Endothelial cell of umbilical vein (primary cell): ENCODE measurements around the gene KIAA1671. TPM values are rescaled to one million over a fixed set of nuclear protein-coding genes. Genes with fewer than 3 reads are reported as not detected.
"Not testable (repeated sequence)": the region's sequence is repeated elsewhere in the genome, so short reads cannot be mapped to it uniquely, and the experiment has no call there.

Experiments used
- BruUV-seq: library from RNA; stranded (reverse); fragments of 400-500 nt; replicated peaks from 2 replicates; lab custom pipeline; 2021; lab: Mats Ljungman, UMichigan
- CTCF ChIA-PET: fragments of 300-600, 350-600 bp; sonication (Branson Sonifier 250); formaldehyde crosslinking; loops from one replicate; lab custom pipeline; 2021; ENCODE audit warnings: antibody characterized with exemption, inconsistent platforms; lab: Charles Lee
- POLR2A ChIA-PET: fragments of 300-600, 350-600 bp; sonication (Branson Sonifier 250); formaldehyde crosslinking; loops from one replicate; lab custom pipeline; 2021; ENCODE audit warnings: antibody characterized with exemption, inconsistent platforms; lab: Charles Lee
- DNase-seq: peaks from one replicate; pipeline ENCODE4 v3.0.0-alpha.2; 2011; ENCODE audit warnings: low read depth, low spot score
- FAIRE-seq: peaks from 2 replicates; lab custom pipeline; 2011; peaks lifted over from hg19 to GRCh38; lab: Jason Lieb, UNC
- H2AFZ ChIP-seq: 2 replicates; pipeline ENCODE4 v1.6.0; 2012; ENCODE audit warnings: low read depth, low read length, control low read depth, inconsistent platforms
- H3K27ac ChIP-seq: 2 replicates; pipeline ENCODE4 v1.5.1; 2011; ENCODE audit warnings: low read depth, mild to moderate bottlenecking, control low read depth, low read length, moderate library complexity; ENCODE audit not compliant: insufficient read depth
- H3K27me3 ChIP-seq, 2 experiments: 2 replicates each; pipeline versions ENCODE4 v1.6.0 to v1.6.1; 2011; ENCODE audit warnings: low read length in 2 of 2, mixed read lengths in 1 of 2; ENCODE audit not compliant: control insufficient read depth in 2 of 2, insufficient read depth in 2 of 2
- H3K36me3 ChIP-seq, 2 experiments: 2 replicates in 1 of 2; 3 replicates in 1 of 2; pipeline ENCODE4 v1.5.1; 2011; ENCODE audit warnings: low read length in 2 of 2, mild to moderate bottlenecking in 1 of 2, moderate library complexity in 1 of 2; ENCODE audit not compliant: control insufficient read depth in 2 of 2, insufficient read depth in 2 of 2; ENCODE audit errors: extremely low read depth in 1 of 2
- H3K4me1 ChIP-seq: 3 replicates; pipeline ENCODE4 v1.5.1; 2011; ENCODE audit warnings: mild to moderate bottlenecking, low read length; ENCODE audit not compliant: control insufficient read depth, insufficient read depth; ENCODE audit errors: extremely low read depth
- H3K4me2 ChIP-seq: 2 replicates; pipeline ENCODE4 v1.6.1; 2011; ENCODE audit warnings: low read length, control low read depth, mixed read lengths; ENCODE audit not compliant: insufficient read depth
- H3K4me3 ChIP-seq, 3 experiments: fragments of 200-600 bp in 1 of 3; sonication (generic), shearing (Covaris generic) in 1 of 3; replicated peaks in 1 of 3; 2 replicates each; pipeline ENCODE4 v1.5.1; 2011 to 2016; ENCODE audit warnings: control low read depth in 3 of 3, low read length in 3 of 3, mild to moderate bottlenecking in 2 of 3, inconsistent platforms in 1 of 3, low read depth in 1 of 3, moderate library complexity in 1 of 3; ENCODE audit not compliant: insufficient read depth in 1 of 3
- H3K79me2 ChIP-seq: 2 replicates; pipeline ENCODE4 v1.6.0; 2012; ENCODE audit warnings: low read length, inconsistent platforms; ENCODE audit not compliant: control insufficient read depth, insufficient read depth
- H3K9ac ChIP-seq: replicated peaks from 2 replicates; pipeline ENCODE3; 2011; ENCODE audit warnings: low read length, control low read depth; ENCODE audit not compliant: insufficient read depth; ENCODE audit errors: extremely low read depth
- H3K9me1 ChIP-seq: replicated peaks from 3 replicates; pipeline ENCODE4 v1.6.0; 2011; ENCODE audit warnings: mild to moderate bottlenecking, low read length; ENCODE audit not compliant: control insufficient read depth, insufficient read depth; ENCODE audit errors: extremely low read depth
- H3K9me3 ChIP-seq: replicated peaks from 2 replicates; pipeline ENCODE4 v1.5.1; 2012; ENCODE audit warnings: low read length, inconsistent platforms; ENCODE audit not compliant: control insufficient read depth, insufficient read depth
- H4K20me1 ChIP-seq: replicated peaks from 2 replicates; pipeline ENCODE3; 2011; ENCODE audit warnings: mild to moderate bottlenecking, low read length; ENCODE audit not compliant: control insufficient read depth, insufficient read depth; ENCODE audit errors: extremely low read depth
- GATA2 ChIP-seq: IDR thresholded peaks from 2 replicates; pipeline ENCODE4 v1.7.0; 2011; ENCODE audit warnings: low read depth, mild to moderate bottlenecking, moderate library complexity, mixed read lengths, low read length; ENCODE audit not compliant: insufficient read length, insufficient read depth
- dilution Hi-C: fragments of 300-500 bp; cut with MboI; formaldehyde crosslinking; loops from one replicate; pipeline ENCODE4 v1.15.0; 2019; ENCODE audit warnings: low sequenced_read_pairs; ENCODE audit not compliant: extremely low pct_ligation_motif_present
- intact Hi-C: fragments of 100-400 bp; cut with micrococcal nuclease; formaldehyde crosslinking; loops from one replicate; pipeline ENCODE4 v1.10.0; 2022
- polyA plus RNA-seq, 4 experiments: library from polyadenylated mRNA; depleted of rRNA in 3 of 4; stranded (reverse) in 3 of 4; unstranded in 1 of 4; fragments of >200 nt; gene quantifications; 2 replicates each; pipeline versions ENCODE4 v1.2.1 to v1.2.3, GENCODE V29; 2011 to 2012; ENCODE audit warnings: missing spikeins in 1 of 4
- total RNA-seq: library from RNA; stranded (reverse); gene quantifications from 2 replicates; pipeline ENCODE4 v1.2.3, GENCODE V29; 2021

Gene KIAA1671
- total and polyA plus RNA-seq, 2 donors (not counting 3 experiments of a cell fraction or from before 2014, with no cell fraction given): 23.1 to 85.1 TPM

GRCh38 chr22:24905909-24906308 lies 46.6 kb upstream of the KIAA1671 start:
- Histone ChIP-seq H3K4me3 (no peak overlapping the region), H2AFZ (no peak overlapping the region), H3K36me3 (no peaks in the 10 kb centered on the region), H3K79me2 (no peaks in the 10 kb centered on the region), H4K20me1 (no peaks in the 10 kb centered on the region), H3K9ac (no peak overlapping the region), H3K27me3 (no peaks in the 10 kb centered on the region), H3K4me1 (no peaks in the 10 kb centered on the region), H3K9me3 (no peaks in the 10 kb centered on the region), H3K27ac (no peak overlapping the region), H3K4me2 (no peak overlapping the region), H3K9me1 (no peaks in the 10 kb centered on the region)
- FAIRE-seq: no peak
- no TSS peak for BruUV-seq
- dilution Hi-C loops (no loop called here), intact Hi-C loops (no loop called here)
- ChIA-PET POLR2A (no interaction called here), CTCF (no interaction called here)
- no peak for TF ChIP-seq GATA2
- DNase-seq: no peak

- CTCF ChIA-PET, H3K9ac ChIP-seq, dilution Hi-C loops, BruUV-seq, FAIRE-seq, H2AFZ ChIP-seq, DNase-seq, H3K9me1 ChIP-seq, H3K79me2 ChIP-seq, H3K4me2 ChIP-seq, H3K36me3 ChIP-seq, H3K4me1 ChIP-seq, POLR2A ChIA-PET, H3K27me3 ChIP-seq, H4K20me1 ChIP-seq, H3K27ac ChIP-seq, H3K9me3 ChIP-seq, H3K4me3 ChIP-seq, intact Hi-C loops: not testable (repeated sequence)
Measured at GRCh38 chr22:24907101-24907500, 45.4 kb upstream of the KIAA1671 start.
